Mesothelial cell of epicardium (in vitro differentiated cells): ENCODE measurements around the gene UBE2G2. TPM values are rescaled to one million over a fixed set of nuclear protein-coding genes. Genes with fewer than 3 reads are reported as not detected.

ENCODE experiments used
- DNase-seq, 2 experiments: peaks; one replicate each; pipeline ENCODE4 v3.0.0; 2021; ENCODE audit warnings: low spot score in 2 of 2; ENCODE audit not compliant: unreplicated experiment in 2 of 2
- H3K27ac Mint-ChIP-seq: 2 replicates; pipeline ENCODE4 v1.8.0; 2021; ENCODE audit warnings: mixed read lengths
- H3K27me3 Mint-ChIP-seq: 2 replicates; pipeline ENCODE4 v1.8.0; 2021; ENCODE audit warnings: low read depth, mixed read lengths
- H3K36me3 Mint-ChIP-seq: 2 replicates; pipeline ENCODE4 v1.8.0; 2021; ENCODE audit warnings: mixed read lengths
- H3K4me1 Mint-ChIP-seq: 2 replicates; pipeline ENCODE4 v1.8.0; 2021; ENCODE audit warnings: mixed read lengths
- H3K4me3 Mint-ChIP-seq: 2 replicates; pipeline ENCODE4 v1.8.0; 2021; ENCODE audit warnings: mild to moderate bottlenecking, moderate library complexity, mixed read lengths
- H3K9me3 Mint-ChIP-seq: 2 replicates; pipeline ENCODE4 v1.8.0; 2021; ENCODE audit warnings: mixed read lengths
- total RNA-seq: library from RNA; stranded (reverse); gene quantifications from 3 replicates; pipeline ENCODE4 v1.2.1, GENCODE V29; 2021
- TF ChIP-seq, protein P1 (sequence below): fragments of 200-600 bp; sonication (generic); IDR thresholded peaks from one replicate; pipeline ENCODE4 v1.5.0; 2021; ENCODE audit warnings: antibody characterized with exemption; ENCODE audit not compliant: unreplicated experiment

Gene UBE2G2
- total RNA-seq, 1 donor from 2014 or later: 95.4 TPM

DNA sequence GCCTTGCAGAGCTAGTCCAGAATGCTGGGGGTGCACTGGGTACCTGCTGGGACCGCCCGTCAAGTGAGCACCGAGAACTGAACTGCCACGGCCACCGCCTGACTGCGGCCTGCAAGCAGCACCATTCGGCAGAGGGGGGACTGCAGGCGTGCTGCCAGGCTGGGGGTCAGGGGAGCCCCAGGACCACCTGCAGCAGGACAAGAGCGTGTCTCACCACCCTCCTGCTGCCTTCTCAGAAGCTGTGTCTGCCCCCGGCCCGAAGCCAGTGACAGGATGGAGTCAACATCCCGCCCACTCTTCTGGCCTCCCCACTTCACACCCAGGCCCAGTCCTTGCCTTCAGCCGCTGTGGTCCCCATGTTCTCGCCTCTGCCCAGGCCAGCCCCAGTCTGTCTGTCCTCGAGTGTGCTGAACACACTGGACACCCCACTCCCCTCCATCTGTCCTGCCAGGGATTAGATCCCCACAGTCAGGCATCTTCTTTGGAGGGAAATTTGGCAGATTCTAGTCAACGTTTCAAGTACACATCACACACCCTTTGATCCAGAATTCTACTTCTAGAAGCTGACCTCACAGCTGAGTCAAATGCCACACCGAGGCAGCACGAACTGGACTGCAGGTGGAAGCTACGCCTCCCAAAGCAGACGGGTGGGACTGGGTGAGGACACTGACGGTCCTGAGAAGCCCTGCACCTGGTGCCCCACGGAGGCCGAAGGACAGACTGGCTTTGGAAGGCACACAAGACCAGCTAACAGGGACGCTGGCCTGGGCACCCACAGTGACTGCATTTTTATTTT lies 45.8 kb upstream of the UBE2G2 start:
- H3K4me1 Mint-ChIP-seq: peaks cover 13% of the 10 kb centered on the region
- no peak for DNase-seq
- TF ChIP-seq, protein P1, sequence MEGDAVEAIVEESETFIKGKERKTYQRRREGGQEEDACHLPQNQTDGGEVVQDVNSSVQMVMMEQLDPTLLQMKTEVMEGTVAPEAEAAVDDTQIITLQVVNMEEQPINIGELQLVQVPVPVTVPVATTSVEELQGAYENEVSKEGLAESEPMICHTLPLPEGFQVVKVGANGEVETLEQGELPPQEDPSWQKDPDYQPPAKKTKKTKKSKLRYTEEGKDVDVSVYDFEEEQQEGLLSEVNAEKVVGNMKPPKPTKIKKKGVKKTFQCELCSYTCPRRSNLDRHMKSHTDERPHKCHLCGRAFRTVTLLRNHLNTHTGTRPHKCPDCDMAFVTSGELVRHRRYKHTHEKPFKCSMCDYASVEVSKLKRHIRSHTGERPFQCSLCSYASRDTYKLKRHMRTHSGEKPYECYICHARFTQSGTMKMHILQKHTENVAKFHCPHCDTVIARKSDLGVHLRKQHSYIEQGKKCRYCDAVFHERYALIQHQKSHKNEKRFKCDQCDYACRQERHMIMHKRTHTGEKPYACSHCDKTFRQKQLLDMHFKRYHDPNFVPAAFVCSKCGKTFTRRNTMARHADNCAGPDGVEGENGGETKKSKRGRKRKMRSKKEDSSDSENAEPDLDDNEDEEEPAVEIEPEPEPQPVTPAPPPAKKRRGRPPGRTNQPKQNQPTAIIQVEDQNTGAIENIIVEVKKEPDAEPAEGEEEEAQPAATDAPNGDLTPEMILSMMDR: no peak
- peaks cover 7% of the 10 kb centered on the region for H3K27me3 Mint-ChIP-seq
- no peaks in the 10 kb centered on the region for H3K9me3 Mint-ChIP-seq
- no peak overlapping the region for H3K4me3 Mint-ChIP-seq
- peak overlapping the region; percentile 30 for H3K27ac Mint-ChIP-seq
- peaks cover 8% of the 10 kb centered on the region for H3K36me3 Mint-ChIP-seq

DNA sequence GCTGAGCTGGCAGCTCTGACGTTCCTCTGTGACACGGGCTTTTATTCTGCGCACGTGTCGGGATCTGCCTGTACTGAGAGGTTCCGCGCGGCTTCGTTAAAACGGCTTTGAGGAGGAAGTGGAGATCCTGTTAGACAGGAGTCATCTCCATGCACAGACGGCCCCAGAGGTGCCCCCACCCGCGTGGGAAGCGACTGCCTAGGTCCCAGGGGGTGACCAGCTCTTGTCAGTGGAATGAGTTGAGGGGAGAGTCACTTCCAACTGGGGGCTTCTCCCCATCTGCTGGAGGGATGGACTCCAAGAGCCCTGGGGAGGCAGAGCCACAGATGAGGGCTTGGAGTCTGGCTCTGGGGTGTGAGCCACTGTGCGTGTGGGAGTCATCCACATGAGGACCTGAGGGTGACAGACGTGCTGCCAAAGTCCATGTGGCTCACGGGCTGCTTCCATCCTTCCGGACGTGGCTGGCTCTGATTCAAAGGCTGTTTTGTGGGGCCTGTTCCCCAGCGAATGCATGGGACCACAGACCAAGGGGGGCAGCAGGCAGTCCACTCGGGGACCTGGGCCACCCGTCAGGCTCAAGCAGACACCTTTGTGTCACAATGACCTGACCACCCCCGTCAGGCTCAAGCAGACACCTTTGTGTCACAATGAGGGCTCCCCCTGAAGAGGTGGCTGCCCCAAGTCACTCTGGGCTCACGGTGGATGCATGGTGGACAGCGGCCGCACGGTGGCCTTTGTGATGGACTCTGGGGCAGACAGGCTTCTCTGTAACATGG lies 45.1 kb upstream of the UBE2G2 start:
- Mint-ChIP-seq H3K4me1 (peaks cover 13% of the 10 kb centered on the region), H3K27ac (no peak overlapping the region), H3K4me3 (peak overlapping the region; percentile 56)

DNA sequence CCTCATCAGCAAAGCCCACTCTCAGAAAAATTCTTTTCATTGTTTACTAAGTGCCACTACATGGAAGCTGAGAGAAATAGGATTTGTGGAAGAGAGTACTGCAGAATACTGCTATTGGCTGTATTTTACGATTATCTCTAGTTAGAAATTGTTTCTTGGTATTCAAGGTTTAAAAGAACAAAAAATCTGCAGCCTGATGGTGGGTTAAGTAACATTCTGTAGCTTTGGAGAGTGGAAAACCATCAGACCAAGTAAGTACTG lies 44.5 kb upstream of the UBE2G2 start:
- Mint-ChIP-seq H3K4me1 (peaks cover 13% of the 10 kb centered on the region), H3K27me3 (peaks cover 13% of the 10 kb centered on the region), H3K36me3 (peaks cover 8% of the 10 kb centered on the region), H3K27ac (no peak overlapping the region), H3K4me3 (peak overlapping the region; percentile 56), H3K9me3 (no peaks in the 10 kb centered on the region)
- no peak for DNase-seq
- TF ChIP-seq, protein P1: no peak

More for the DNA sequence above, 45.1 kb upstream of the UBE2G2 start:
- Mint-ChIP-seq H3K9me3 (no peaks in the 10 kb centered on the region), H3K36me3 (peaks cover 8% of the 10 kb centered on the region), H3K27me3 (peaks cover 10% of the 10 kb centered on the region)
- TF ChIP-seq, protein P1: no peak
- no peak for DNase-seq

DNA sequence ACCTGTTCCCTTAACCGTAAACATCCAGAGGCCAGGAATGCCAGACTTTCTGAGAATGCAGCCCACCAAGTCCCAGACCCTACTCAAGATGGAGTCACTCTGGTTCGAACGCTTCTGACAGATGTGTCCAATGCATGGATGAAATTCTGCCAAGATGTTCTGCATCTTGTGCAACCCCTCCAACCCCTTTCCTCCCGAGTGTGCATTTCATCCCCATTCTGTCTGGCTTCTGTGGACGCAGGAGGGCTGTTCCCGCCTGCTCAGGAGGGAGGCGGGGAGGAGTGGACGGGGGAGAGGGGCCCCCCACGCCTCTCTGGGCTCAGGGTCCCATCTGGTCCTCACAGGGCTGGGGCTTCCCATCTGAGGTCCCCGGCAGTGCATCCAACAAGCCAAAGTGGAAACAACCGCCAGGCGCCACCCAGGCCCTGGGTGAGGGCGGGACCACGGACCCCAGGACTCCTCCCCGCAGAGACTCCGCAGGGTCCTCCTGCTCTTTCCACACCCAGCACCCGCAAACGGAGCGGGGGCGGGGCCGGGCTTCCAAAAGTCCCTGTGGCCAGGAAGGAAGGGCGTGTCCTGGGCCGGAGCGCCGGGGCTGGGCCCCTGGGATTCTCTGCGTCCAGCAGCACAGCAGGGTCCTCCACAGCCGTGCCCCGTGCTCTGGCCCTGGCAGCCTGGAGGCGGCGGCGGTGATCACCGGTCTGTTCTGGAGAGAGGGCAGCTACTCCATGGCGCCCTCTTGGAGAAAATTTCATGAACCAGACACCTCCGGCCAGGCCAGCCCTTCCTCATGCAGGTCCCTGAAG lies 44.0 kb upstream of the UBE2G2 start:
- H3K27ac Mint-ChIP-seq: no peak overlapping the region
- peak overlapping the region; percentile 56 for H3K4me3 Mint-ChIP-seq
- H3K9me3 Mint-ChIP-seq: no peaks in the 10 kb centered on the region
- H3K27me3 Mint-ChIP-seq: peaks cover 15% of the 10 kb centered on the region
- H3K36me3 Mint-ChIP-seq: peaks cover 8% of the 10 kb centered on the region
- H3K4me1 Mint-ChIP-seq: peaks cover 13% of the 10 kb centered on the region
- DNase-seq: peak in 1 of 2 experiments; percentile 66
- TF ChIP-seq, protein P1: no peak

DNA sequence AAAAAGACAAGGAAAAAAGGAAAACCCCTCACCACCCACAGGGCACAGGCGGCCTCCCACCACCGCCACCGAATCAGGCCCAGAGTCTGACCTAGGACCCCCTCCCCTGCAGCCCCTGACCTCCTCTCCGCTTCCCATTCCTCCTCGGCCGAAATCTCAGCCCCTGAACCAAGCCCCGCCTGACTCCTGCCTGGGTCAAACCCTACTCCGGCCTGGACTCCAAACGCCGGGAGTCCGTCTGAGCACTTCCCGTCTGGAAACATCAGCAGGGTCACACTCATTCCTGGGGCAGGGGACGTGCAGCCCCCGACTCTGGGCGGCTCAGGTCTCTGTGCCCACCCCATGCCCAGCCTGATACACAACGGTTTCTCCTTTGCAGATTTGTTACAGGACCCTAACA lies 42.6 kb upstream of the UBE2G2 start:
- DNase-seq: no peak

More for the DNA sequence above, 42.6 kb upstream of the UBE2G2 start:
- H3K27ac Mint-ChIP-seq: no peak overlapping the region
- peaks cover 3% of the 10 kb centered on the region for H3K36me3 Mint-ChIP-seq
- H3K9me3 Mint-ChIP-seq: no peaks in the 10 kb centered on the region
- peaks cover 13% of the 10 kb centered on the region for H3K4me1 Mint-ChIP-seq
- TF ChIP-seq, protein P1: no peak
- no peak overlapping the region for H3K4me3 Mint-ChIP-seq
- H3K27me3 Mint-ChIP-seq: peaks cover 15% of the 10 kb centered on the region
